Measurements from ENCODE around the gene HSD17B2.

The HSD17B2 gene

DNA sequence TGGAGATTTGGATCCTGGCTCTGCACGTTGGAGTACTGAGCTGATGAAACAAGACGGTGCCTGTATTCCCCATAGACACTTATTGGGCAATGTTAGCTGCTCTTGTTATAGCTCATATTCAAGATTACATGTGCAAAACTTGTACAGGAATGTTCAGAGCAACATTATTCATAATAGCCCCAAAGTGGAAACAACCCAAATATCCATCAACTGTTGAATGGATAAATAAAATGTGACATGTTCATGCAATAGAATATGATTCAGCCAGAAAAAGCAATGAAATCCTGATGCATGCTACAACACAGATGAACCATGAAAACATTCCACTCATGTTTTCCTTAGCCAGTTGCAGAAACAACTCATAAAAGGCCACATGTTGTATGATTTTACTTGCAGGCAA lies 18.1 kb upstream of the HSD17B2 start:
- no peaks in the 10 kb centered on the region for H3K79me2 ChIP-seq (ENCODE audit: low read length)
- H3F3A ChIP-seq (ENCODE audit: insufficient read depth, low read length): no peaks in the 10 kb centered on the region
- no peaks in the 10 kb centered on the region for H4K20me1 ChIP-seq (ENCODE audit: insufficient read depth, low read length)
- 0 out of 2 replicates have a peak, but pooled peaks cover 4% of the 10 kb centered on the region for H3K4me1 ChIP-seq (ENCODE audit: low read length)
- H3K9ac ChIP-seq (ENCODE audit: low read length): no peak overlapping the region
- DNase-seq: no peak
- no peak overlapping the region for H2AFZ ChIP-seq (ENCODE audit: low read length)
- no peak overlapping the region for H3K27ac ChIP-seq (ENCODE audit: low read length)
- H3K9me2 ChIP-seq (replicated peaks; ENCODE audit: insufficient read depth, low read length): no peaks in the 10 kb centered on the region
- H3K9me3 ChIP-seq (replicated peaks; ENCODE audit: insufficient read depth, low read length): no peaks in the 10 kb centered on the region
- H3K27me3 ChIP-seq (replicated peaks; ENCODE audit: insufficient read depth, low read length): no peaks in the 10 kb centered on the region
- no peaks in the 10 kb centered on the region for H3K36me3 ChIP-seq (replicated peaks; ENCODE audit: insufficient read depth, low read length)
- H3K4me2 ChIP-seq (ENCODE audit: low read depth, low read length): no peak overlapping the region
- no peak overlapping the region for H3K4me3 ChIP-seq (ENCODE audit: low read length)
- TF ChIP-seq EZH2phosphoT487 (IDR thresholded peaks at IDR 0.05; ENCODE audit: low read length) (no peak), EZH2 (optimal IDR thresholded peaks at IDR 0.05; ENCODE audit: low read depth, low read length) (no peak)
- TF ChIP-seq, protein P1, sequence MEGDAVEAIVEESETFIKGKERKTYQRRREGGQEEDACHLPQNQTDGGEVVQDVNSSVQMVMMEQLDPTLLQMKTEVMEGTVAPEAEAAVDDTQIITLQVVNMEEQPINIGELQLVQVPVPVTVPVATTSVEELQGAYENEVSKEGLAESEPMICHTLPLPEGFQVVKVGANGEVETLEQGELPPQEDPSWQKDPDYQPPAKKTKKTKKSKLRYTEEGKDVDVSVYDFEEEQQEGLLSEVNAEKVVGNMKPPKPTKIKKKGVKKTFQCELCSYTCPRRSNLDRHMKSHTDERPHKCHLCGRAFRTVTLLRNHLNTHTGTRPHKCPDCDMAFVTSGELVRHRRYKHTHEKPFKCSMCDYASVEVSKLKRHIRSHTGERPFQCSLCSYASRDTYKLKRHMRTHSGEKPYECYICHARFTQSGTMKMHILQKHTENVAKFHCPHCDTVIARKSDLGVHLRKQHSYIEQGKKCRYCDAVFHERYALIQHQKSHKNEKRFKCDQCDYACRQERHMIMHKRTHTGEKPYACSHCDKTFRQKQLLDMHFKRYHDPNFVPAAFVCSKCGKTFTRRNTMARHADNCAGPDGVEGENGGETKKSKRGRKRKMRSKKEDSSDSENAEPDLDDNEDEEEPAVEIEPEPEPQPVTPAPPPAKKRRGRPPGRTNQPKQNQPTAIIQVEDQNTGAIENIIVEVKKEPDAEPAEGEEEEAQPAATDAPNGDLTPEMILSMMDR (IDR thresholded peaks at IDR 0.05; ENCODE audit: low read length): no peak

DNA sequence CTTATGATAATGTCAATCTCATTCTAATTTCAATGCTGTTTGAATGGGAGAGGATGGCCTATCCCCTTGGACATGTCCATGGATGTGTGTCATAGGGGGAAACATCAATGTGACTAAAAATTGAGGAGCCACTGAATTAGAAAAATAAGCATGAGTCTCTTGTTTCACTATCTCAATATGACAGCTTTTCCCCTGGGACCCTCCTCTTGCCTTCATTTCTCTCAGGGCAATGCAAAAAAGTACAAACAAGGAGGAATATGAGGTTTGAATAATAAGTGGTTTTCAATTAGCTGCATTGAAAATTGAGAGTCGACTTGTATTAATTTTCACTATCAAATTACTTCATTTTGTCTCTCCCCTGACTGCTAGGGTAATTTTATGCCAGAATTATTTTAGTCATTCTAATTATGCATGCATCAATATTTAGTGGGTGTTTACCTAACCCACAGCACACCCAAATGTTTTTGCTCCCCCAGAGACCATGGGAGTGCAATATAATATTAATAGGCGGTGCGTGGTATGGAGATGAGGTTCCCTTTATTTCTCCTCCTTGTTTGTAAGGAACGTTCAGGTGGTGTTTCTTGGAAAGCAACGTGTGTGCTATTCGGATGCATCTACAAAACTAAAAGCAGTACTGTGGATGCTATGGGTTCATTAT lies 17.0 kb upstream of the HSD17B2 start:
- Histone ChIP-seq H3K79me2 (ENCODE audit: low read length) (no peaks in the 10 kb centered on the region), H2AFZ (ENCODE audit: low read length) (no peak overlapping the region), H3F3A (ENCODE audit: insufficient read depth, low read length) (no peaks in the 10 kb centered on the region), H3K4me2 (ENCODE audit: low read depth, low read length) (no peak overlapping the region), H3K4me3 (ENCODE audit: low read length) (no peak overlapping the region), H3K27me3 (replicated peaks; ENCODE audit: insufficient read depth, low read length) (no peaks in the 10 kb centered on the region), H3K9me2 (replicated peaks; ENCODE audit: insufficient read depth, low read length) (no peaks in the 10 kb centered on the region), H3K4me1 (ENCODE audit: low read length) (0 out of 2 replicates have a peak, but pooled peaks cover 4% of the 10 kb centered on the region), H4K20me1 (ENCODE audit: insufficient read depth, low read length) (no peaks in the 10 kb centered on the region), H3K36me3 (replicated peaks; ENCODE audit: insufficient read depth, low read length) (no peaks in the 10 kb centered on the region), H3K27ac (ENCODE audit: low read length) (no peak overlapping the region), H3K9ac (ENCODE audit: low read length) (no peak overlapping the region), H3K9me3 (replicated peaks; ENCODE audit: insufficient read depth, low read length) (no peaks in the 10 kb centered on the region)
- DNase-seq: no peak
- no peak for TF ChIP-seq EZH2phosphoT487 (IDR thresholded peaks at IDR 0.05; ENCODE audit: low read length)
- no peak for TF ChIP-seq EZH2 (optimal IDR thresholded peaks at IDR 0.05; ENCODE audit: low read depth, low read length)
- TF ChIP-seq, protein P1 (IDR thresholded peaks at IDR 0.05; ENCODE audit: low read length): no peak

- H3F3A ChIP-seq (ENCODE audit: insufficient read depth, low read length): no peaks in the 10 kb centered on the region
- H3K79me2 ChIP-seq (ENCODE audit: low read length): no peaks in the 10 kb centered on the region
- H3K9ac ChIP-seq (ENCODE audit: low read length): no peak overlapping the region
- H3K36me3 ChIP-seq (replicated peaks; ENCODE audit: insufficient read depth, low read length): no peaks in the 10 kb centered on the region
- no peak overlapping the region for H3K27ac ChIP-seq (ENCODE audit: low read length)
- no peaks in the 10 kb centered on the region for H3K9me3 ChIP-seq (replicated peaks; ENCODE audit: insufficient read depth, low read length)
- H2AFZ ChIP-seq (ENCODE audit: low read length): no peak overlapping the region
- DNase-seq: no peak
- H3K9me2 ChIP-seq (replicated peaks; ENCODE audit: insufficient read depth, low read length): no peaks in the 10 kb centered on the region
- no peak overlapping the region for H3K4me2 ChIP-seq (ENCODE audit: low read depth, low read length)
- H3K4me1 ChIP-seq (ENCODE audit: low read length): 0 out of 2 replicates have a peak, but pooled peaks cover 4% of the 10 kb centered on the region
- H4K20me1 ChIP-seq (ENCODE audit: insufficient read depth, low read length): no peaks in the 10 kb centered on the region
- H3K27me3 ChIP-seq (replicated peaks; ENCODE audit: insufficient read depth, low read length): no peaks in the 10 kb centered on the region
- no peak overlapping the region for H3K4me3 ChIP-seq (ENCODE audit: low read length)
- TF ChIP-seq EZH2phosphoT487 (IDR thresholded peaks at IDR 0.05; ENCODE audit: low read length): no peak
- no peak for TF ChIP-seq EZH2 (optimal IDR thresholded peaks at IDR 0.05; ENCODE audit: low read depth, low read length)
- TF ChIP-seq, protein P1 (IDR thresholded peaks at IDR 0.05; ENCODE audit: low read length): no peak
Observed at GRCh38 chr16:82019535-82019934, 15.5 kb upstream of the HSD17B2 start.

All from MM.1S (cell line).